Lung (tissue), 12 donors: Measurements from ENCODE around the gene NHLH1. TPM values are rescaled to one million over a fixed set of nuclear protein-coding genes. Genes with fewer than 3 reads are reported as not detected.

Experiments
- ATAC-seq: fragments of 200-7000 bp; cut with Tn5 transposase; one replicate; pipeline ENCODE4 v1.9.1; 2020; ENCODE audit warnings: moderate number of reproducible peaks; ENCODE audit not compliant: insufficient read depth, low FRiP score
- DNase-seq, 3 donors: peaks; one replicate each; pipeline ENCODE4 v3.0.0-alpha.2; 2013 to 2017
- H3K27ac ChIP-seq, 2 donors: one replicate each; pipeline ENCODE4 v1.5.1; 2013; ENCODE audit warnings: mild to moderate bottlenecking in 2 of 2, moderate library complexity in 2 of 2, control low read depth in 1 of 2, inconsistent platforms in 1 of 2, low read depth in 1 of 2, low read length in 1 of 2
- H3K27me3 ChIP-seq, 3 donors: one replicate each; pipeline ENCODE4 v1.5.1; 2013; ENCODE audit warnings: low read length in 2 of 3; ENCODE audit not compliant: control insufficient read depth in 3 of 3, insufficient read depth in 3 of 3
- H3K36me3 ChIP-seq, 4 donors: one replicate each; pipeline ENCODE4 v1.5.1; 2013; ENCODE audit warnings: low read length in 4 of 4, mild to moderate bottlenecking in 1 of 4, moderate library complexity in 1 of 4; ENCODE audit not compliant: control insufficient read depth in 4 of 4, insufficient read depth in 4 of 4
- H3K4me1 ChIP-seq, 5 donors: one replicate each; pipeline ENCODE4 v1.5.1; 2013; ENCODE audit warnings: low read length in 5 of 5, mild to moderate bottlenecking in 2 of 5, moderate library complexity in 1 of 5; ENCODE audit not compliant: control insufficient read depth in 5 of 5, insufficient read depth in 5 of 5
- H3K4me3 ChIP-seq: one replicate; pipeline ENCODE4 v1.5.1; 2013; ENCODE audit warnings: mild to moderate bottlenecking, control low read depth, moderate library complexity
- H3K9ac ChIP-seq, 2 donors: one replicate each; pipeline ENCODE4 v1.5.1; 2013; ENCODE audit warnings: low read length in 2 of 2, control low read depth in 1 of 2; ENCODE audit not compliant: insufficient read depth in 1 of 2
- H3K9me3 ChIP-seq, 4 donors: one replicate each; pipeline ENCODE4 v1.5.1; 2013; ENCODE audit warnings: low read length in 3 of 4, mild to moderate bottlenecking in 1 of 4, moderate library complexity in 1 of 4; ENCODE audit not compliant: control insufficient read depth in 4 of 4, insufficient read depth in 3 of 4
- CTCF ChIP-seq: IDR thresholded peaks from 2 replicates; pipeline ENCODE4 v1.5.1; 2012; ENCODE audit warnings: mild to moderate bottlenecking; ENCODE audit errors: control extremely low read depth, extremely low read depth
- WGBS, 2 donors: extraction: QIAGEN DNeasy Blood & Tissue Kit; methylation state at CpG; one replicate each; pipeline ENCODE4 v1.1.7; 2013; 5-methylcytosine and 5-hydroxymethylcytosine counted together
- polyA plus RNA-seq, 2 donors: library from polyadenylated mRNA; stranded (reverse); fragments of 200-250 nt; gene quantifications; one replicate each; pipeline ENCODE4 v1.2.1, GENCODE V29; 2013
- total RNA-seq, 2 donors: library from RNA; depleted of rRNA in 1 of 2; stranded (reverse); fragments of >200 nt in 1 of 2; gene quantifications; one replicate each; pipeline ENCODE4 v1.2.1, GENCODE V29; 2014 to 2021
- donor health status: control.
- donor health status: control.
- donor health status: Bipolar disorder and iron deficiency.
- donor health status: healthy.
- donor health status: DM: yes; HTN: yes; CAD: no.

NHLH1 gene
- total and polyA plus RNA-seq, 4 donors, result 0.09 to 0.21 (median 0.15) TPM

GRCh38 chr1:160418483-160418882 is 51.6 kb downstream of the NHLH1 start:
- Histone ChIP-seq H3K27me3 (no peaks in the 10 kb centered on the region), H3K36me3 (peaks cover 0 to 22% (median 10%) of the 10 kb centered on the region in 4 donors), H3K4me1 (no peaks in the 10 kb centered on the region), H3K27ac (no peak overlapping the region), H3K4me3 (no peak overlapping the region), H3K9ac (no peak overlapping the region), H3K9me3 (no peaks in the 10 kb centered on the region)
- 89 to 92% methylated on average over 6 of the region's 6 CpGs for WGBS, 2 donors
- no peak for TF ChIP-seq CTCF
- no peak for ATAC-seq
- DNase-seq, result no peak

- ATAC-seq (no peak), DNase-seq (no peak)
- H3K36me3 ChIP-seq, result peaks cover 0 to 25% (median 14%) of the 10 kb centered on the region in 4 donors
- H3K9ac ChIP-seq, result no peak overlapping the region
- no peaks in the 10 kb centered on the region for H3K4me1 ChIP-seq
- H3K27me3 ChIP-seq, result no peaks in the 10 kb centered on the region
- H3K27ac ChIP-seq, result no peak overlapping the region
- WGBS, 2 donors, result 94 to 96% methylated on average over 34 of the region's 34 CpGs
- no peaks in the 10 kb centered on the region for H3K9me3 ChIP-seq
- TF ChIP-seq CTCF, result no peak
- H3K4me3 ChIP-seq, result no peak overlapping the region
Observed at GRCh38 chr1:160419150-160419837, 52.4 kb downstream of the NHLH1 start.

GRCh38 chr1:160419838-160420169 is 52.9 kb downstream of the NHLH1 start:
- no peak overlapping the region for H3K9ac ChIP-seq
- H3K9me3 ChIP-seq, result no peaks in the 10 kb centered on the region
- WGBS, 2 donors, result 88% methylated on average over 4 of the region's 4 CpGs
- no peak for TF ChIP-seq CTCF
- H3K4me3 ChIP-seq, result no peak overlapping the region
- H3K27me3 ChIP-seq, result no peaks in the 10 kb centered on the region
- DNase-seq (no peak), ATAC-seq (no peak)
- H3K36me3 ChIP-seq, result peaks cover 0 to 30% (median 15%) of the 10 kb centered on the region in 4 donors
- H3K4me1 ChIP-seq, result no peaks in the 10 kb centered on the region
- H3K27ac ChIP-seq, result no peak overlapping the region
